ENCODE results near the gene NHSL2.
"Not testable (repeated sequence)": the region's sequence is repeated elsewhere in the genome, so short reads cannot be mapped to it uniquely, and the experiment has no call there.

The NHSL2 gene

GRCh38 chrX:71923516-71923915 is 12.9 kb downstream of the NHSL2 start:
- no peak for DNase-seq (ENCODE audit: low spot score)

- no peak for DNase-seq (ENCODE audit: low spot score)
Measured at GRCh38 chrX:71927040-71927439, 16.4 kb downstream of the NHSL2 start.

- no peak for DNase-seq (ENCODE audit: low spot score)
Measured at GRCh38 chrX:71928856-71929255, 18.2 kb downstream of the NHSL2 start.

GRCh38 chrX:71930298-71930697 is 19.7 kb downstream of the NHSL2 start:
- no peak for DNase-seq (ENCODE audit: low spot score)

GRCh38 chrX:71935476-71935875 is 24.8 kb downstream of the NHSL2 start:
- no peak for DNase-seq (ENCODE audit: low spot score)

GRCh38 chrX:71936632-71937031 is 26.0 kb downstream of the NHSL2 start:
- DNase-seq (ENCODE audit: low spot score) = no peak

GRCh38 chrX:71938371-71938770 is 27.7 kb downstream of the NHSL2 start:
- DNase-seq (ENCODE audit: low spot score) = no peak

- no peak for DNase-seq (ENCODE audit: low spot score)
Measured at GRCh38 chrX:71941145-71941544, 30.5 kb downstream of the NHSL2 start.

GRCh38 chrX:71941776-71942175 is 31.1 kb downstream of the NHSL2 start:
- DNase-seq (ENCODE audit: low spot score) = no peak

GRCh38 chrX:71944369-71944768 is 33.7 kb downstream of the NHSL2 start:
- DNase-seq (ENCODE audit: low spot score) = no peak

GRCh38 chrX:71945237-71945805 is 34.7 kb downstream of the NHSL2 start:
- DNase-seq (ENCODE audit: low spot score) = no peak

- no peak for DNase-seq (ENCODE audit: low spot score)
Measured at GRCh38 chrX:71949363-71949762, 38.7 kb downstream of the NHSL2 start.

GRCh38 chrX:71949844-71950445 is 39.3 kb downstream of the NHSL2 start:
- no peak for DNase-seq (ENCODE audit: low spot score)

- no peak for DNase-seq (ENCODE audit: low spot score)
Measured at GRCh38 chrX:71953391-71953790, 42.7 kb downstream of the NHSL2 start.

GRCh38 chrX:71953946-71954345 is 43.3 kb downstream of the NHSL2 start:
- DNase-seq (ENCODE audit: low spot score) = no peak

- no peak for DNase-seq (ENCODE audit: low spot score)
Measured at GRCh38 chrX:71954458-71954857, 43.8 kb downstream of the NHSL2 start.

GRCh38 chrX:71955530-71956120 is 45.0 kb downstream of the NHSL2 start:
- DNase-seq (ENCODE audit: low spot score) = no peak

GRCh38 chrX:71958281-71958675 is 47.6 kb downstream of the NHSL2 start:
- no peak for DNase-seq (ENCODE audit: low spot score)

GRCh38 chrX:71964184-71964583 is 53.5 kb downstream of the NHSL2 start:
- not testable (repeated sequence) for DNase-seq (ENCODE audit: low spot score)

GRCh38 chrX:71974916-71975315 is 64.3 kb downstream of the NHSL2 start:
- no peak for DNase-seq (ENCODE audit: low spot score)

- no peak for DNase-seq (ENCODE audit: low spot score)
Measured at GRCh38 chrX:71976753-71977152, 66.1 kb downstream of the NHSL2 start.

- DNase-seq (ENCODE audit: low spot score) = no peak
Measured at GRCh38 chrX:71978164-71978563, 67.5 kb downstream of the NHSL2 start.

- no peak for DNase-seq (ENCODE audit: low spot score)
Measured at GRCh38 chrX:71989768-71990426, 79.3 kb downstream of the NHSL2 start.

All from HuH-7.5 (cell line).